ENCODE results near the gene PFKFB1. TPM values are rescaled to one million over a fixed set of nuclear protein-coding genes. Genes with fewer than 3 reads are reported as not detected.

Gene PFKFB1
- total RNA-seq, 1 experiment from 2014 or later = 0.55 TPM

- Histone ChIP-seq H3K18ac (ENCODE audit: insufficient read length, low read depth, low read length) (peak within 1 kb of the TSS; percentile 28), H3K27me3 (ENCODE audit: insufficient read depth, low read length) (no peaks in the 10 kb centered on the region), H3K23me2 (ENCODE audit: insufficient read length, low read depth, low read length, poor library complexity, severe bottlenecking) (peaks cover 3% of the 10 kb centered on the region), H2BK20ac (ENCODE audit: low read depth, low read length, poor library complexity, severe bottlenecking) (no peak within 1 kb of the TSS), H3K9me3 (ENCODE audit: control insufficient read depth, low read depth, low read length) (peaks cover 48% of the 10 kb centered on the region), H3T11ph (ENCODE audit: low read length) (no peak within 1 kb of the TSS), H2AK5ac (ENCODE audit: insufficient read length, low read length) (no peak within 1 kb of the TSS), H3K79me1 (ENCODE audit: insufficient read depth, low read depth, low read length, poor library complexity, severe bottlenecking) (no peaks in the 10 kb centered on the region), H3K9ac (ENCODE audit: extremely low read depth, insufficient read length, low read length) (peak within 1 kb of the TSS; percentile 76), H3K4me1 (ENCODE audit: insufficient read depth, low read length) (no peaks in the 10 kb centered on the region; the same call in 1 of the 2 replicates), H2AFZ (ENCODE audit: low read length) (no peak within 1 kb of the TSS), H4K91ac (ENCODE audit: insufficient read length, low read depth, low read length) (no peak within 1 kb of the TSS), H3K4me2 (ENCODE audit: insufficient read depth, insufficient read length, low read length) (peak within 1 kb of the TSS; percentile 66), H4K20me1 (ENCODE audit: control insufficient read depth, insufficient read depth, insufficient read length) (no peaks in the 10 kb centered on the region), H4K5ac (ENCODE audit: insufficient read length, low read depth, low read length) (no peak within 1 kb of the TSS), H2BK120ac (ENCODE audit: low read depth, low read length, poor library complexity, severe bottlenecking) (no peak within 1 kb of the TSS), H2BK15ac (ENCODE audit: low read depth, low read length) (no peak within 1 kb of the TSS), H2BK5ac (ENCODE audit: insufficient read length, low read length) (no peak within 1 kb of the TSS), H3K14ac (ENCODE audit: insufficient read depth, low read length) (peak within 1 kb of the TSS; percentile 60; the same call in 1 of the 2 replicates), H3K23ac (ENCODE audit: insufficient read length, low read depth, low read length) (no peak within 1 kb of the TSS), H3K4ac (ENCODE audit: low read depth, low read length) (no peak within 1 kb of the TSS), H3K56ac (ENCODE audit: insufficient read length, low read depth, low read length) (no peak within 1 kb of the TSS), H3K27ac (ENCODE audit: insufficient read length, low read depth, low read length) (peak within 1 kb of the TSS; percentile 52), H4K8ac (replicated peaks; ENCODE audit: insufficient read length, low read depth, low read length) (no peak within 1 kb of the TSS), H2BK12ac (ENCODE audit: insufficient read length, low read depth, low read length) (no peak within 1 kb of the TSS), H3K79me2 (ENCODE audit: insufficient read depth, low read length) (no peaks in the 10 kb centered on the region)
- peaks cover 15 to 39% (median 25%) of the 10 kb centered on the region in 3 experiments for H3K36me3 Mint-ChIP-seq (ENCODE audit: insufficient read depth in 1 of 3, low read depth in 3 of 3)
- H3K27ac Mint-ChIP-seq = peak within 1 kb of the TSS; percentile 47 to 91 (median 80); a peak in 6 of 7 replicates
- peaks cover 1% of the 10 kb centered on the region; the same call in 1 of the 2 replicates for H3K27me3 Mint-ChIP-seq (ENCODE audit: low read depth)
- H3K4me1 Mint-ChIP-seq = peaks cover 3 to 9% of the 10 kb centered on the region in 2 experiments; a peak in 3 of 4 replicates
- no peak for TF ChIP-seq CTCF (conservative IDR thresholded peaks at IDR 0.05)
- WGBS (ENCODE audit: extremely low coverage, insufficient read length, low lambda C conversion rate) = no CpG with 5 or more reads among the region's 55 CpGs
- H3K9me3 Mint-ChIP-seq = peaks cover 72 to 73% of the 10 kb centered on the region in 2 experiments
- H3K4me3 Mint-ChIP-seq = peak within 1 kb of the TSS; percentile 85 to 90
- DNase-seq = peak; percentile 91
Measured at GRCh38 chrX:54999717-55000598, 6.0 kb upstream of the PFKFB1 start, which contains the start of gene APEX2. APEX2 (plus strand) TSS chrX:55000363; CDS start chrX:55000423, 60 bp downstream.

Measured in H9 (cell line).